SHP77 (cell line): ENCODE measurements around the gene ADAMTS2.

Experiments used
- DNase-seq, 2 experiments: peaks; one replicate each; lab custom pipeline; 2025; lab: John Stamatoyannopoulos, UW

The ADAMTS2 gene

DNA sequence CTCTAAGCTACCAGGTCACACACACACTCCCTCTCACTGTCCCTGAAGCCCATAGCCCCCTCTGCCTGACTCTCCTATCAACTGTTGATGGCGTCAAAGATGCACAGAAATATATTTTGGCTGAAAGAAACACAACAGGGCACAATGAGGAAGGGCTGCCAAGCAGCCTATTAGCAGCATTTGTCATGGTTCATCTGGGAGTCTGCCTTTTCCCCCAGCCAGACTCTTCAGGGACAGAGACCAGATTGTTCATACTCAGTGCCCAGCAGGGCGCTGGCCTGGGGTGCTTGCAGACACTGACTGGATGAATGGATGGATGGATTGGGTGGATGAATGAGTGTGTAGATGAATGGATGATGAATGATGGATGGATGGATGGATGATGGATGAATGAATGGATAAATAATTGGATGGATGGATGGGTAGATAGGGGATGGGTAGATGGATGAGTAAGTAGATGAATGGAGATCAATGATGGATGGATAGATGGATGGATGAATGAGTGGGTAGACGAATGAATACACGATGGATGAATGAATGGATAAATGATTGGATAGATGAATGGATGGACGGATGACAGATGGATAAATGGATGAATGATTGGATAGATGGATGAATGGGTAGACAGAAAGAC is 90.5 kb downstream of the ADAMTS2 start:
- no peak for DNase-seq

GRCh38 chr5:179253730-179254129 is 91.5 kb downstream of the ADAMTS2 start:
- no peak for DNase-seq

- DNase-seq = no peak
Observed at GRCh38 chr5:179251276-179251969, 93.8 kb downstream of the ADAMTS2 start.

GRCh38 chr5:179250561-179251225 is 94.6 kb downstream of the ADAMTS2 start:
- DNase-seq = no peak

GRCh38 chr5:179246227-179246626 is 99.0 kb downstream of the ADAMTS2 start:
- no peak for DNase-seq

DNA sequence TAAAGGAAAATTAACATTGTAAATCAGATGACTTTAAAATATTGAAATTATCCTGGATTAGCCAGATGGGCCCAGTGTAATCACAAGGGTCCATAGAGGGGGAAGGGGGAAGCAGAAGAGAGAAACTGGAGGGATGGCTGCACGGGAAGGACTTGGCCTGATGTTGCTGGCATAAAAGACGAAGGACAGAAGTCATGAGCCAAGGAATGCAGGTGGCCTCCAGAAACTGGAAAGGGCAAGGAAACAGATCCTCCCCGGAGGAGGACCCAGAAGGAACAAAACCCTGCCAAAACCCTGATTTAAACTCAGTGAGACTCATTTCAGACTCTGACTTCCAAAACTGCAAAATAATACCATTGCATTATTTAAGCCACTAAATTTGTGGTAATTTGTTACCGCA is 100.2 kb downstream of the ADAMTS2 start:
- DNase-seq = no peak

- DNase-seq = no peak
Observed at GRCh38 chr5:179244044-179244443, 101.2 kb downstream of the ADAMTS2 start.

- no peak for DNase-seq
Observed at GRCh38 chr5:179243333-179243732, 101.9 kb downstream of the ADAMTS2 start.

DNA sequence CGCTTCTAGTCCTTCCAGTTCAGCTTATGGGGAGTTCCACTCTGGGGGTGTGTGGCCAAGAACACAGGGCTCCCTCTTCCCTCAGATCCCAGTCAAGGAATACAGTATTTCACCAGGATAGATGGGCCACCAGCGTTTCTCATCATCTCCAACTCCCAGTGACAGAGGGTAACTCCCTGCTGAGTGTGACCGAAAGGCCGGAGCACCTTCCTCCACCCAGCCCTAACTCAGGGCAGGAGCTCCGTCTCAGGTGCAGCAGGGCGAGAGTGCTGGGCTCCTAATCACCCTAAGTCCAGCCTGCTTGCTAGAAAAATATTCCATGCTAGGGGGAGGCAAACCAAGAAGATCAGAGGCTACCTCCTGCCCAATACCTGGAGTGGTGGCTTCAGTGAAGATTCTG is 102.6 kb downstream of the ADAMTS2 start:
- no peak for DNase-seq

DNA sequence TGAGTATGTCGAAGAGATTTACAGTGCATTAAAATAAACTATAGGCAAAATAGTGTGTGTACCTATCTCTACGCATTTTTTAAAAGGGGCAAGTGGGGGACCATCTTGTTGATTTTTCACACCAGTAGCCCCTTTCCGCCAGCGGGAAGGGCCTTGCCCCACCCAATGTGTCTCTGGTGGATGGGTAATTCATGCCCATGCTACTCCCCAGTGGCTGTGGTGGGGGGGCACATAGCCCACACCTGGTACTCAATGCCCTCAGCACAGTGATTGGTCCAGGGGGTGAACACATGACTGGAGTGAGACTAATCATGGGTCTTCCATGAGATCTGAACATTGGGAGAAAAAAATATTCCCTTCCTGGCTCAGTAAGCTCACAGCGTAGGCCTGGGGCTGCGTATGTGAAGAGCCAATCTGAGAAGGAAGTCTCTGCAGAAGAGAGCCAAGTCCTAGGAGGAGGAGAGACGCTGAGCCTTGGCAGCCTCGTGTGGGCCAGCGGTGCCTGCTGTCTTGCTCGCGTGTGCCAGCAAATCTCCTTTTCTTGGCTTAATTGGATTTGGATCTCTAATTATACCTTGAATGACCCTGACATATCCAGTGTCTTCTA is 103.4 kb downstream of the ADAMTS2 start:
- DNase-seq = no peak

GRCh38 chr5:179241175-179241574 is 104.1 kb downstream of the ADAMTS2 start:
- no peak for DNase-seq

DNA sequence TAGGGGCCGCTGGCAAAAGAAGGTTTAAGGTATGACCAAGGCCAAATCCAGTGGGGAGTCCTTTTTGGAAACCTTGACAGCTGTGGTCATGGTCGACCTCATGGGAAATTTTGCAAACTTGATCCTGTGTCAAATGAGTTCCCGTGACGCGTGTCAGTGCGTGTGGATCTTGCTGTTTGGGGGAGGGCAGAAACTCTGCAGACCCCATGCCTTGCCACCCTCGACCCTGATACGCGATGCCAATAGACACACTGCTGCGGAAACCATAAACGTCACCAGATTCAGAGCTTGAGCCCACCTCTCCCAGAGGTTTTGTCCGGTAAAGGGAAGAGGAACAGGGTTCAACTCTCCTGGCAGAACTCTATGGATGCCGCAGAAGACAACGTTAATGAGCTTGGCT is 104.7 kb downstream of the ADAMTS2 start:
- DNase-seq = no peak

GRCh38 chr5:179239256-179240135 is 105.8 kb downstream of the ADAMTS2 start:
- no peak for DNase-seq

DNA sequence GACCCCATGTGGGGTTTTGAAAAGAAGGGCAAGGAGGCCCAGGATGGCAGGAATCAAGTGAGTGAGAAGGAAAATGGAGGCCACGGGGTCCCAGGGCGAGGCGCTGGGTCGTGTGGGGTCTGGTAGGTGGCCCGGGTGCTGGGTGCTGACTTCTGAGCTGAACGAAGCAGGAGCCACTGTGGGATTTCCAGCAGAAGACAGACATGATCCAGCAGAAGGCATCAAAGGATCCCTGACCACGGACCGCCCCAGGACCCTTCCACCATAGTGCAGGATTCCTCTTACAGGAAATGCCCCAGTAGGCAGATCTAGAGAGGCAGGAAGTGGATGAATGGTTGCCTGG is 106.7 kb downstream of the ADAMTS2 start:
- no peak for DNase-seq

DNA sequence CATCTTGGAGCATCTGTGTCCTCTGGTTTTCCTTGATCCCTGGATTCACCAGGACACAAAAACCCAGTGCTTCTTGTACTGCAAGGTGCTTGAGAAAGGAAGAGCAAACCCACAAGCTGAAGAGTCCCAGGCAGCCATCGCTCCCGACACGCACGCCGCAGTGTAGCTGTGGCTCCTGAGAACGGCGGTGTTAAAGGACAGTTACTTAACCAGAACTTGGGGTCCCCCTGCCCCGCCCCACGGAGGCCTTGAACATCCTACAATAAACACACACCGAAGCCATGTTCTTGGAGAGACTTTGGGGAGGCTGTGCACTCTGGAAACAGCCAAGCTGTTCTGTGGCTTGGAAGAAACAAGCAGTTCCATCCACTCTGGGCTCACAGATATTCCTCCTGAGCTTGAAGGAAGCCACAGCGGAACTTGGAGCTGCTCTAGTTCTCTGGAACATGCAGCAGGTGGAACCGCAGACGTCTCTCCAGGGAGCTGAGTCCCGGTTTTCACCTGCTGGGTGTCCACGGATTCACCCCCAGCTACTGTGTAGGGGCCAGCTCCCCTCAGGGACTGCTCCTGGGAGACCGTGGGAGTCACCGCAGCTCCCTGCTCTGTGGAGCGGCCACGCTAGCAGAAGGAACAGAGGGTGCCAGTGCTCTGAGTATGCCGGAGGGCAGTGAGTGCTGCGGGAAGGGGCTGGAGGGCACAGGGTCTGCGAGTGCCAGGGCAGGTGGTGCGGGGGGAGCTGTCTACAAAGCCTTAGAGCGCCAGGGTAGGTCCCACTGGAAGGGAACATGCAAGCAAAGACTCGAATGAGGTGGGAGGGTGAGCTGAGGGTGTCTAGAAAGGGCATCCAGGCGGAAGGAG is 107.3 kb downstream of the ADAMTS2 start:
- no peak for DNase-seq

- DNase-seq = no peak
Observed at GRCh38 chr5:179235416-179236400, 109.6 kb downstream of the ADAMTS2 start.

- no peak for DNase-seq
Observed at GRCh38 chr5:179234563-179235135, 110.6 kb downstream of the ADAMTS2 start.

DNA sequence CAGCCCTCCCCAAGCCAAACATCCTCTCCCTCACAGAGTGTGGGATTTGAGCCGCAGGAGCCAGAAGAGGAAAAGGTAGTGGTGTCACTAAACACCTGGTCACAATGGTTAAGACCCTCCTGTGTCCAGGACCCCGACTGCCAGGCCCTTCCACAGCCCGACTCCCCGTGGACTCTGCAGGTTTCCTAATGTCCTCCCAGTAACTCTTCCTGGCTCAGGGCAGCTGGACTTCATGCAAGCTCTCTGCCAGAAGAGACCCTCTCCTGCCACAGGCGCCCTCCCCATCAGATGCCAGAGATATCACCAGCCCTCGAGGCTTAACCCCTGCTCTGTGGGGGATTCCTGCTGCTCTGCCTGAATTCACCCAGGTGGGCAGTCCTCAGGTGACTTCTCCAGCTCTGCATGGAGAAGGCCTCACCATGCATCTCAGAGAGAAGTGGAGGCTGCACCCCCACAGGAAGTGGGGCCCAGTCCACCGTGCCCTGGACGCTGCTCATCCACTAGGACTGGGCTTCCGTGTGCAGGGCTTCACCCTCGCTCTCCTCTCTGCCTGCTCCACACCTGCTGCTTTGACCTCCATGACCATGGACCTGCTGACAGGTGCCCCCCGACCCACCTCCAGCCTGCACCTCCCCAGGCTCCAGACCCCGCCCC is 111.2 kb downstream of the ADAMTS2 start:
- DNase-seq = no peak
